ENCODE data around the gene THRB. TPM values are rescaled to one million over a fixed set of nuclear protein-coding genes. Genes with fewer than 3 reads are reported as not detected.

Gene THRB
- total and polyA plus RNA-seq, 9 of the 15 experiments (the other 6 are each of a cell fraction or from before 2014, with no cell fraction given), result 1.7 to 14.9 (median 6.9) TPM

DNA sequence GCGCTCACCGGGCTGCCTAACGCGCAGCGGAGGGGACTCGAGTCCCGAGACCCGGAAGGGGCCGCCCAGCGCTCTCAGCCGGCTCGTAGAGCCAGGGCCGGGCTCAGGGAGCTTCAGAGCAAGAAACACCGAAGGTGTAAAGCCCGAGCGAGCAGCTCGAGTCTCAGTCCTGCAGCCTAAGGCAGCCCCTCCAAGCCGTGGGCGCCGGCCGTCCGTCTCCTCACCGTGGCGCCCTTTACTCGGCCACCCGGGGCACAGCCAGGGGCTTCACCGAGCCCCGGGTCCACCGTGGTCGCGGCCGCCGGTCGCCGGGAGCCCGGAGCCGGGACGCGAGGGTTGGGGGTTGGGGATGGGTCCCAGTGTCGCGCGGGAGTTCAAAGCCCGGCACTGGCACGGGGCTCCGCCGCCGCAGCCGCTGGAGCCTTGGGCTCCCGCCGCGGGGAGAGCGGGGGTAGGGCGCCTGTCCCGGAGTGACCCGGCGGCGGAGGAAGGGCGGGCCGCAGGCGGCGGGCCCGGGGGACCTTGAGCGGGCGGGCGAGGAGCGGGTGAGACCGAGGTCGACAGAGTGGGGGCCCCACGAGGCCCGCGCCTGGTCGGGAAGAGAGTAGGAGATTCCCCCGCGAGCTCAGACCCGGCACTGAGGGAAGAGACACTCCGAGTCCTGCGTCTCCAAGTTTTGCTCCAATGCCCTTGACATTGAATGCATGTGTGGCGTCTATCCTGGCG, 26.9 kb upstream of the THRB start (continued):
- TF ChIP-seq, protein P1, sequence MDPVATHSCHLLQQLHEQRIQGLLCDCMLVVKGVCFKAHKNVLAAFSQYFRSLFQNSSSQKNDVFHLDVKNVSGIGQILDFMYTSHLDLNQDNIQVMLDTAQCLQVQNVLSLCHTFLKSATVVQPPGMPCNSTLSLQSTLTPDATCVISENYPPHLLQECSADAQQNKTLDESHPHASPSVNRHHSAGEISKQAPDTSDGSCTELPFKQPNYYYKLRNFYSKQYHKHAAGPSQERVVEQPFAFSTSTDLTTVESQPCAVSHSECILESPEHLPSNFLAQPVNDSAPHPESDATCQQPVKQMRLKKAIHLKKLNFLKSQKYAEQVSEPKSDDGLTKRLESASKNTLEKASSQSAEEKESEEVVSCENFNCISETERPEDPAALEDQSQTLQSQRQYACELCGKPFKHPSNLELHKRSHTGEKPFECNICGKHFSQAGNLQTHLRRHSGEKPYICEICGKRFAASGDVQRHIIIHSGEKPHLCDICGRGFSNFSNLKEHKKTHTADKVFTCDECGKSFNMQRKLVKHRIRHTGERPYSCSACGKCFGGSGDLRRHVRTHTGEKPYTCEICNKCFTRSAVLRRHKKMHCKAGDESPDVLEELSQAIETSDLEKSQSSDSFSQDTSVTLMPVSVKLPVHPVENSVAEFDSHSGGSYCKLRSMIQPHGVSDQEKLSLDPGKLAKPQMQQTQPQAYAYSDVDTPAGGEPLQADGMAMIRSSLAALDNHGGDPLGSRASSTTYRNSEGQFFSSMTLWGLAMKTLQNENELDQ (CRISPR knock-in tag; IDR thresholded peaks at IDR 0.05; ENCODE audit: borderline replicate concordance), result no peak
- TF ChIP-seq U2AF2 (optimal IDR thresholded peaks at IDR 0.05; ENCODE audit: low read depth, low read length) (no peak), ZBED1 (IDR thresholded peaks at IDR 0.05) (no peak), ZKSCAN3 (CRISPR knock-in tag; IDR thresholded peaks at IDR 0.05) (no peak), POLR3G (IDR thresholded peaks at IDR 0.05; ENCODE audit: extremely low read depth, insufficient read length, insufficient replicate concordance) (no peak), FOXA3 (CRISPR knock-in tag; conservative IDR thresholded peaks at IDR 0.05 in 1 of 2, IDR thresholded peaks at IDR 0.05 in 1 of 2) (no peak), ARNT (IDR thresholded peaks at IDR 0.05) (no peak), CREB1 (IDR thresholded peaks at IDR 0.05) (no peak), CREB1 (CRISPR knock-in tag; IDR thresholded peaks at IDR 0.05) (peak; percentile 36; the same call in 1 of the 2 replicates)
- TF ChIP-seq, protein P2, sequence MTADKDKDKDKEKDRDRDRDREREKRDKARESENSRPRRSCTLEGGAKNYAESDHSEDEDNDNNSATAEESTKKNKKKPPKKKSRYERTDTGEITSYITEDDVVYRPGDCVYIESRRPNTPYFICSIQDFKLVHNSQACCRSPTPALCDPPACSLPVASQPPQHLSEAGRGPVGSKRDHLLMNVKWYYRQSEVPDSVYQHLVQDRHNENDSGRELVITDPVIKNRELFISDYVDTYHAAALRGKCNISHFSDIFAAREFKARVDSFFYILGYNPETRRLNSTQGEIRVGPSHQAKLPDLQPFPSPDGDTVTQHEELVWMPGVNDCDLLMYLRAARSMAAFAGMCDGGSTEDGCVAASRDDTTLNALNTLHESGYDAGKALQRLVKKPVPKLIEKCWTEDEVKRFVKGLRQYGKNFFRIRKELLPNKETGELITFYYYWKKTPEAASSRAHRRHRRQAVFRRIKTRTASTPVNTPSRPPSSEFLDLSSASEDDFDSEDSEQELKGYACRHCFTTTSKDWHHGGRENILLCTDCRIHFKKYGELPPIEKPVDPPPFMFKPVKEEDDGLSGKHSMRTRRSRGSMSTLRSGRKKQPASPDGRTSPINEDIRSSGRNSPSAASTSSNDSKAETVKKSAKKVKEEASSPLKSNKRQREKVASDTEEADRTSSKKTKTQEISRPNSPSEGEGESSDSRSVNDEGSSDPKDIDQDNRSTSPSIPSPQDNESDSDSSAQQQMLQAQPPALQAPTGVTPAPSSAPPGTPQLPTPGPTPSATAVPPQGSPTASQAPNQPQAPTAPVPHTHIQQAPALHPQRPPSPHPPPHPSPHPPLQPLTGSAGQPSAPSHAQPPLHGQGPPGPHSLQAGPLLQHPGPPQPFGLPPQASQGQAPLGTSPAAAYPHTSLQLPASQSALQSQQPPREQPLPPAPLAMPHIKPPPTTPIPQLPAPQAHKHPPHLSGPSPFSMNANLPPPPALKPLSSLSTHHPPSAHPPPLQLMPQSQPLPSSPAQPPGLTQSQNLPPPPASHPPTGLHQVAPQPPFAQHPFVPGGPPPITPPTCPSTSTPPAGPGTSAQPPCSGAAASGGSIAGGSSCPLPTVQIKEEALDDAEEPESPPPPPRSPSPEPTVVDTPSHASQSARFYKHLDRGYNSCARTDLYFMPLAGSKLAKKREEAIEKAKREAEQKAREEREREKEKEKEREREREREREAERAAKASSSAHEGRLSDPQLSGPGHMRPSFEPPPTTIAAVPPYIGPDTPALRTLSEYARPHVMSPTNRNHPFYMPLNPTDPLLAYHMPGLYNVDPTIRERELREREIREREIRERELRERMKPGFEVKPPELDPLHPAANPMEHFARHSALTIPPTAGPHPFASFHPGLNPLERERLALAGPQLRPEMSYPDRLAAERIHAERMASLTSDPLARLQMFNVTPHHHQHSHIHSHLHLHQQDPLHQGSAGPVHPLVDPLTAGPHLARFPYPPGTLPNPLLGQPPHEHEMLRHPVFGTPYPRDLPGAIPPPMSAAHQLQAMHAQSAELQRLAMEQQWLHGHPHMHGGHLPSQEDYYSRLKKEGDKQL (CRISPR knock-in tag; IDR thresholded peaks at IDR 0.05; ENCODE audit: borderline replicate concordance), result no peak
- TF ChIP-seq, protein P3, sequence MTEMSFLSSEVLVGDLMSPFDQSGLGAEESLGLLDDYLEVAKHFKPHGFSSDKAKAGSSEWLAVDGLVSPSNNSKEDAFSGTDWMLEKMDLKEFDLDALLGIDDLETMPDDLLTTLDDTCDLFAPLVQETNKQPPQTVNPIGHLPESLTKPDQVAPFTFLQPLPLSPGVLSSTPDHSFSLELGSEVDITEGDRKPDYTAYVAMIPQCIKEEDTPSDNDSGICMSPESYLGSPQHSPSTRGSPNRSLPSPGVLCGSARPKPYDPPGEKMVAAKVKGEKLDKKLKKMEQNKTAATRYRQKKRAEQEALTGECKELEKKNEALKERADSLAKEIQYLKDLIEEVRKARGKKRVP (CRISPR knock-in tag; IDR thresholded peaks at IDR 0.05), result no peak
- TF ChIP-seq, protein P4, sequence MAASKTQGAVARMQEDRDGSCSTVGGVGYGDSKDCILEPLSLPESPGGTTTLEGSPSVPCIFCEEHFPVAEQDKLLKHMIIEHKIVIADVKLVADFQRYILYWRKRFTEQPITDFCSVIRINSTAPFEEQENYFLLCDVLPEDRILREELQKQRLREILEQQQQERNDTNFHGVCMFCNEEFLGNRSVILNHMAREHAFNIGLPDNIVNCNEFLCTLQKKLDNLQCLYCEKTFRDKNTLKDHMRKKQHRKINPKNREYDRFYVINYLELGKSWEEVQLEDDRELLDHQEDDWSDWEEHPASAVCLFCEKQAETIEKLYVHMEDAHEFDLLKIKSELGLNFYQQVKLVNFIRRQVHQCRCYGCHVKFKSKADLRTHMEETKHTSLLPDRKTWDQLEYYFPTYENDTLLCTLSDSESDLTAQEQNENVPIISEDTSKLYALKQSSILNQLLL (CRISPR knock-in tag; IDR thresholded peaks at IDR 0.05; ENCODE audit: borderline replicate concordance), result no peak
- TF ChIP-seq, protein P5, sequence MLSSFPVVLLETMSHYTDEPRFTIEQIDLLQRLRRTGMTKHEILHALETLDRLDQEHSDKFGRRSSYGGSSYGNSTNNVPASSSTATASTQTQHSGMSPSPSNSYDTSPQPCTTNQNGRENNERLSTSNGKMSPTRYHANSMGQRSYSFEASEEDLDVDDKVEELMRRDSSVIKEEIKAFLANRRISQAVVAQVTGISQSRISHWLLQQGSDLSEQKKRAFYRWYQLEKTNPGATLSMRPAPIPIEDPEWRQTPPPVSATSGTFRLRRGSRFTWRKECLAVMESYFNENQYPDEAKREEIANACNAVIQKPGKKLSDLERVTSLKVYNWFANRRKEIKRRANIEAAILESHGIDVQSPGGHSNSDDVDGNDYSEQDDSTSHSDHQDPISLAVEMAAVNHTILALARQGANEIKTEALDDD (IDR thresholded peaks at IDR 0.05), result no peak

Data from K562 (cell line).